ENCODE measurements around the gene NUDT15. TPM values are rescaled to one million over a fixed set of nuclear protein-coding genes. Genes with fewer than 3 reads are reported as not detected.

Gene NUDT15
- total and polyA plus RNA-seq, 2 donors from 2014 or later: 11.9 to 19.7 TPM

DNA sequence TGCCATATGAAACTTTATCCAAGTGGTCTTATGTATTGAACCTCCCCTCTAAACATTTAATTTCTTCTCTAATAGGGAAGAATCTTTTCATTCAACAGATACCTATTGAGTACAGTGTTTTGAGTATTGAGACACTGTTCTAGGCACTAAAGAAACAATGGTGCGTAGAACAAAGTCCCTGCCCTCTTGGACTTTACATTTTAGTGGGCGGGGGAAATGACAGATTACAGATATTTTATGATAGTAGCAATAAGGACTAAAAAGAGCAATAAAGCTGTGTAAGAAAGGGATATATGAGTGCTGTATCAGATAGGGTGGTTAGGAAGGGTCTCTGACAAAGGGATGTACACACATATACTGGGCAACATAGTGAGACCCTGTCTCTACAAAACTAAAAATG lies 5.4 kb downstream of the NUDT15 start:
- TF ChIP-seq CTCF (IDR thresholded peaks at IDR 0.05; ENCODE audit: borderline replicate concordance, extremely low read depth, insufficient read depth): no peak
- Histone ChIP-seq H3K36me3 (ENCODE audit: control insufficient read depth in 2 of 3, insufficient read depth in 3 of 3, low read length in 3 of 3) (peaks cover 0 to 6% (median 0%) of the 10 kb centered on the region in 3 donors), H3K4me1 (ENCODE audit: control insufficient read depth in 2 of 3, insufficient read depth in 2 of 3, low read depth in 1 of 3, low read length in 3 of 3) (peaks cover 2 to 5% (median 4%) of the 10 kb centered on the region in 3 donors), H3K27ac (ENCODE audit: low read depth in 2 of 2, low read length in 2 of 2) (no peak overlapping the region), H3K4me3 (ENCODE audit: low read length in 3 of 3) (no peak overlapping the region), H3K9ac (ENCODE audit: low read length in 3 of 3) (no peak overlapping the region), H3K9me3 (ENCODE audit: control insufficient read depth in 2 of 3, insufficient read depth in 1 of 3, low read length in 3 of 3) (no peaks in the 10 kb centered on the region), H3K27me3 (ENCODE audit: control insufficient read depth, insufficient read depth, low read length) (no peaks in the 10 kb centered on the region)
- intact Hi-C loops (cut with DNase I): no loop called here
- DNase-seq: no peak
- FAIRE-seq: no peak

DNA sequence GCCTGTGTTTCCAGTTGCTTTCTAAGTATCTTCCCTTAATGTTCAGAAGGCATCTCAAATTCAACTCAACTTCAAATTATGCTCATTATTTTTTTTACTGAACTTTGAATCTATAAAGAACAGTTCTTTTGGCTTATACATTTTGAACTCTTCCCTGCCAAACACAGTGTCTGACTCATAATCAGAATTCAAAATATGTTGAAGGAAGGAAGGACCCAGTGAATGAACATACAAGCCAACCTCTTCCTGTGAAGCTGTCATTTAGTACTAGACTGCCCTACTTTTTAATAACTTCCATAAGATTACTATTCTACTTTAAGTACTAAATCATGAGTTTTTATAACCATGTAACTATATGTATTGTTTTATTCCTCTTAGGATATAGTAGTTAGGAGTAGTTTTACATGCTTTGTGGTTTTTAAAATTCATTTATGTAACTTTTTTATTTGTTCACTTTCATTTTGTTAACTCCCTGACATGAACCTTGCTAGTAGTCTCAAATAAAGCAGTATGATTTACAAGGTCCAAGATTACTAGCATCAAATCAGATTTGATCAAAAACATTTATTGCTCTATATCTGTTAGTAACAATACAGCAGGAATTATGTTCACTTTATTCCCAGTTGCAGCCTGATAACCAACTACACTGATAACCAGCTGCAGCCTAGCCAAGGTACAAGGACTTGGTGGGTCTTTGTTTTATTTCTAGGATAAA lies 6.4 kb downstream of the NUDT15 start:
- no peaks in the 10 kb centered on the region for H3K27me3 ChIP-seq (ENCODE audit: control insufficient read depth, insufficient read depth, low read length)
- DNase-seq (no peak), FAIRE-seq (no peak)
- intact Hi-C loops (cut with DNase I): no loop called here
- H3K36me3 ChIP-seq (ENCODE audit: control insufficient read depth in 2 of 3, insufficient read depth in 3 of 3, low read length in 3 of 3): peaks cover 0 to 6% (median 0%) of the 10 kb centered on the region in 3 donors
- H3K4me1 ChIP-seq (ENCODE audit: control insufficient read depth in 2 of 3, insufficient read depth in 2 of 3, low read depth in 1 of 3, low read length in 3 of 3): peaks cover 0 to under 1% (median 0%) of the 10 kb centered on the region in 3 donors
- no peaks in the 10 kb centered on the region for H3K9me3 ChIP-seq (ENCODE audit: control insufficient read depth in 2 of 3, insufficient read depth in 1 of 3, low read length in 3 of 3)
- TF ChIP-seq CTCF (IDR thresholded peaks at IDR 0.05; ENCODE audit: borderline replicate concordance, extremely low read depth, insufficient read depth): no peak
- no peak overlapping the region for H3K27ac ChIP-seq (ENCODE audit: low read depth in 2 of 2, low read length in 2 of 2)
- no peak overlapping the region for H3K9ac ChIP-seq (ENCODE audit: low read length in 3 of 3)
- H3K4me3 ChIP-seq (ENCODE audit: low read length in 3 of 3): no peak overlapping the region

- no peaks in the 10 kb centered on the region for H3K9me3 ChIP-seq (ENCODE audit: control insufficient read depth in 2 of 3, insufficient read depth in 1 of 3, low read length in 3 of 3)
- DNase-seq: no peak
- no peak for TF ChIP-seq CTCF (IDR thresholded peaks at IDR 0.05; ENCODE audit: borderline replicate concordance, extremely low read depth, insufficient read depth)
- H3K27ac ChIP-seq (ENCODE audit: low read depth in 2 of 2, low read length in 2 of 2): no peak overlapping the region
- H3K27me3 ChIP-seq (ENCODE audit: control insufficient read depth, insufficient read depth, low read length): no peaks in the 10 kb centered on the region
- H3K4me3 ChIP-seq (ENCODE audit: low read length in 3 of 3): no peak overlapping the region
- H3K9ac ChIP-seq (ENCODE audit: low read length in 3 of 3): no peak overlapping the region
- intact Hi-C loops (cut with DNase I): no loop called here
- FAIRE-seq: no peak
- no peaks in the 10 kb centered on the region for H3K4me1 ChIP-seq (ENCODE audit: control insufficient read depth in 2 of 3, insufficient read depth in 2 of 3, low read depth in 1 of 3, low read length in 3 of 3)
- peaks cover 0 to 11% (median 8%) of the 10 kb centered on the region in 3 donors for H3K36me3 ChIP-seq (ENCODE audit: control insufficient read depth in 2 of 3, insufficient read depth in 3 of 3, low read length in 3 of 3)
Measured at GRCh38 chr13:48050550-48050949, 13.0 kb downstream of the NUDT15 start.
